Erythroblast (primary cell): Measurements from ENCODE around the gene PTDSS2.

Experiments used
- GATA1 ChIP-seq: IDR thresholded peaks from 2 replicates; pipeline ENCODE4 v1.6.1; 2011; ENCODE audit warnings: low read depth, mild to moderate bottlenecking, control low read depth, low read length, moderate library complexity
- POLR2A ChIP-seq: IDR thresholded peaks from 2 replicates; pipeline ENCODE4 v1.6.1; 2011; ENCODE audit warnings: mild to moderate bottlenecking, low read length

DNA sequence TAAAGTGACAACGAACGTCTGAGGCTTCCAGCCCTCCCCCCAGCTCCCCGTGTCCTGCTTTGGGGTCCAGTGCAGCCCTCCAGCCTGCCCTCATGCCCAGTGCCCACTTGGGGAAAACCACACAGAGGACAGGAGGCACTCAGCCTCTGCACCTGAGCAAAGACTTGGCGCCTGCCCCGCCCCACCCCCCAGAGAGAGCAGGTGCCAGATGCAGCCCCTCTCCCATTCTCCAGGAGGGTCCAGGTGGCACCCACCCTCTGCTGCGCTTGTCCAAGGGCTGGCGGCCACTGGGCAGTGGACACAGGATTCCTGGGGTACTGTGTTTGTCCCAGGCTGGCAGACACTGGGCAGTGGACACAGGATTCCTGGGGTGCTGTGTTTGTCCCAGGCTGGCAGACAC, 41.3 kb downstream of the PTDSS2 start:
- TF ChIP-seq POLR2A, result no peak
- no peak for TF ChIP-seq GATA1
